ENCODE measurements around the gene WWOX. TPM values are rescaled to one million over a fixed set of nuclear protein-coding genes. Genes with fewer than 3 reads are reported as not detected.

Gene WWOX
- total RNA-seq, 6 experiments from 2014 or later: 0.46 to 3.4 (median 1.3) TPM

DNA sequence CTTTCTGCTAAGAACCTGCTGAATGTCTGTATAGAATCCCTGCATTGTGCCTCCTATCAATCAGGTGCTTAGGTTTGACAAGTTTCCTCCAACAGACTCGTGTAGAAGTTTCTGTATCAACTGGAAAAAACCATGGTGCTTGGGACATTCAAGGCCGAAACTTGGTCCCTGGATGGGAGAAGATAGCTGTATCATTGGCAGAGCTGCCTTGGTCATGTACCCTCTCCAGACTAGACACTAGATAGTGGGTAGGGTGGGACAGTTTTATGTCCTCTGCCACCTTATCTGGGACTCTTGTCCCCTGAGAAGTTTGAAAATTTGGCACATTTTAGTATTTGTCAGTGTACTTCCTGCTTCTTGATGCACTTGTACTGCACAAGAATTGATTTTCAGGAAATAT lies 520.8 kb downstream of the WWOX start:
- Mint-ChIP-seq H3K27ac (no peak overlapping the region), H3K9me3 (peaks cover 53% of the 10 kb centered on the region), H3K4me3 (no peak overlapping the region), H3K27me3 (ENCODE audit: insufficient read depth) (no peaks in the 10 kb centered on the region; the same call in 1 of the 2 replicates), H3K36me3 (ENCODE audit: low read depth) (peaks cover 5% of the 10 kb centered on the region; the same call in 1 of the 2 replicates), H3K4me1 (ENCODE audit: low read depth) (no peaks in the 10 kb centered on the region)
- no peak for DNase-seq
- TF ChIP-seq, protein P1, sequence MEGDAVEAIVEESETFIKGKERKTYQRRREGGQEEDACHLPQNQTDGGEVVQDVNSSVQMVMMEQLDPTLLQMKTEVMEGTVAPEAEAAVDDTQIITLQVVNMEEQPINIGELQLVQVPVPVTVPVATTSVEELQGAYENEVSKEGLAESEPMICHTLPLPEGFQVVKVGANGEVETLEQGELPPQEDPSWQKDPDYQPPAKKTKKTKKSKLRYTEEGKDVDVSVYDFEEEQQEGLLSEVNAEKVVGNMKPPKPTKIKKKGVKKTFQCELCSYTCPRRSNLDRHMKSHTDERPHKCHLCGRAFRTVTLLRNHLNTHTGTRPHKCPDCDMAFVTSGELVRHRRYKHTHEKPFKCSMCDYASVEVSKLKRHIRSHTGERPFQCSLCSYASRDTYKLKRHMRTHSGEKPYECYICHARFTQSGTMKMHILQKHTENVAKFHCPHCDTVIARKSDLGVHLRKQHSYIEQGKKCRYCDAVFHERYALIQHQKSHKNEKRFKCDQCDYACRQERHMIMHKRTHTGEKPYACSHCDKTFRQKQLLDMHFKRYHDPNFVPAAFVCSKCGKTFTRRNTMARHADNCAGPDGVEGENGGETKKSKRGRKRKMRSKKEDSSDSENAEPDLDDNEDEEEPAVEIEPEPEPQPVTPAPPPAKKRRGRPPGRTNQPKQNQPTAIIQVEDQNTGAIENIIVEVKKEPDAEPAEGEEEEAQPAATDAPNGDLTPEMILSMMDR (IDR thresholded peaks at IDR 0.05): no peak

DNA sequence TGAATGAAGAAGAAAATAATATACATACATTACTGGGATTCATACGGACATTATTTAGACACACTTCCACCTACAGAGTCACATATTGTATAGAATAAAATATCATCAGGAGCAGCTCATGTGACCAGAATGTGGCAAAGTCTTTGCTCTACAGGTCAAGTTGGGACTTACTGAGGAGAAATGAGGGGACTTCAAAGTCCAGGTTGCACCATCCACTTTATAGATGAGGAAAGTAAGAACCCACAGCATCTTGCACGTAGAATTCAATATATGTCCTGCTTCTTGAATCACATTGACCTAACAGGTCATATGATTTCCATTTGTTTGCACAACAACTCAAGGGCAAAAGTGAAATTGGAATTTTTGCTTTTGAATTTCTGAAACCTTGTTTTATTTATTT lies 524.3 kb downstream of the WWOX start:
- Mint-ChIP-seq H3K9me3 (peaks cover 51% of the 10 kb centered on the region), H3K27me3 (ENCODE audit: insufficient read depth) (no peaks in the 10 kb centered on the region; the same call in 1 of the 2 replicates), H3K4me1 (ENCODE audit: low read depth) (no peaks in the 10 kb centered on the region), H3K27ac (no peak overlapping the region), H3K4me3 (no peak overlapping the region), H3K36me3 (ENCODE audit: low read depth) (peaks cover 5% of the 10 kb centered on the region)
- TF ChIP-seq, protein P1 (IDR thresholded peaks at IDR 0.05): no peak
- no peak for DNase-seq

- DNase-seq: no peak
- TF ChIP-seq, protein P1 (IDR thresholded peaks at IDR 0.05): no peak
- no peak overlapping the region for H3K4me3 Mint-ChIP-seq
Measured at GRCh38 chr16:78624366-78624765, 524.9 kb downstream of the WWOX start.

GRCh38 chr16:78628461-78629045 lies 529.1 kb downstream of the WWOX start:
- Mint-ChIP-seq H3K36me3 (ENCODE audit: low read depth) (no peaks in the 10 kb centered on the region; the same call in 1 of the 2 replicates), H3K27me3 (ENCODE audit: insufficient read depth) (no peaks in the 10 kb centered on the region; the same call in 1 of the 2 replicates), H3K4me3 (no peak overlapping the region), H3K27ac (no peak overlapping the region), H3K4me1 (ENCODE audit: low read depth) (no peaks in the 10 kb centered on the region), H3K9me3 (peaks cover 53% of the 10 kb centered on the region)
- TF ChIP-seq, protein P1 (IDR thresholded peaks at IDR 0.05): no peak
- DNase-seq: no peak

More at GRCh38 chr16:78624366-78624765, 524.9 kb downstream of the WWOX start:
- H3K27me3 Mint-ChIP-seq (ENCODE audit: insufficient read depth): no peaks in the 10 kb centered on the region; the same call in 1 of the 2 replicates
- peaks cover 5% of the 10 kb centered on the region for H3K36me3 Mint-ChIP-seq (ENCODE audit: low read depth)
- no peak overlapping the region for H3K27ac Mint-ChIP-seq
- H3K4me1 Mint-ChIP-seq (ENCODE audit: low read depth): no peaks in the 10 kb centered on the region
- peaks cover 56% of the 10 kb centered on the region for H3K9me3 Mint-ChIP-seq

DNA sequence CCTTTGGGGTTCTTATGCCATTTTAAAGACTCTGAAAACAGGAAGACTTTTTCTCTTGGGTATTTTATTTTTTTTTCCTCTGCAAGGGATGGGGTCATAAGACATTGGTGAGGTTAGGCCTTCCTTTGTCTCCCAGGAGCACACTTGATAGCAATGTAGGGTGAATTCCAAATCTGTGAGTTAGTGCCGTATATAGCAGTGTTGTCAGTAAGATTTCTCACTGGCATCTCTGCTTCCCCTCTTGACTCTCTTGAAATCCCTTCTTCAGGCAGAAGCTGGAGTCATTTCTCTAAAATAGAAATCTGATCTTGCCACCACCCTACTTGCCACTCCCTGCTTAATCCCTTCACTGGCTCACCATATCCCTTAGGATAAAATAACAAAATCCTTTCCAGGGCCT lies 529.7 kb downstream of the WWOX start:
- no peak for DNase-seq
- no peak overlapping the region for H3K4me3 Mint-ChIP-seq

More for the DNA sequence above, 529.7 kb downstream of the WWOX start:
- TF ChIP-seq, protein P1 (IDR thresholded peaks at IDR 0.05): no peak
- H3K4me1 Mint-ChIP-seq (ENCODE audit: low read depth): no peaks in the 10 kb centered on the region
- no peak overlapping the region for H3K27ac Mint-ChIP-seq
- peaks cover 58% of the 10 kb centered on the region for H3K9me3 Mint-ChIP-seq
- no peaks in the 10 kb centered on the region; the same call in 1 of the 2 replicates for H3K36me3 Mint-ChIP-seq (ENCODE audit: low read depth)
- H3K27me3 Mint-ChIP-seq (ENCODE audit: insufficient read depth): no peaks in the 10 kb centered on the region; the same call in 1 of the 2 replicates
